Fibroblast of lung (primary cell): ENCODE results near the gene SLC6A5.

ENCODE experiments used
- EZH2 ChIP-seq: IDR thresholded peaks from 2 replicates; pipeline ENCODE4 v1.5.1; 2012; ENCODE audit warnings: low read length, control low read depth, mild to moderate bottlenecking; ENCODE audit errors: missing control alignments
- TF ChIP-seq, protein P1 (sequence below), 2 donors: IDR thresholded peaks in 1 of 2; conservative IDR thresholded peaks in 1 of 2; 1 replicate in 1 of 2; 2 replicates in 1 of 2; pipeline ENCODE4 v1.5.1; 2011 to 2012; ENCODE audit warnings: low read length in 2 of 2, control low read depth in 1 of 2, inconsistent platforms in 1 of 2, low read depth in 1 of 2, mild to moderate bottlenecking in 1 of 2

DNA sequence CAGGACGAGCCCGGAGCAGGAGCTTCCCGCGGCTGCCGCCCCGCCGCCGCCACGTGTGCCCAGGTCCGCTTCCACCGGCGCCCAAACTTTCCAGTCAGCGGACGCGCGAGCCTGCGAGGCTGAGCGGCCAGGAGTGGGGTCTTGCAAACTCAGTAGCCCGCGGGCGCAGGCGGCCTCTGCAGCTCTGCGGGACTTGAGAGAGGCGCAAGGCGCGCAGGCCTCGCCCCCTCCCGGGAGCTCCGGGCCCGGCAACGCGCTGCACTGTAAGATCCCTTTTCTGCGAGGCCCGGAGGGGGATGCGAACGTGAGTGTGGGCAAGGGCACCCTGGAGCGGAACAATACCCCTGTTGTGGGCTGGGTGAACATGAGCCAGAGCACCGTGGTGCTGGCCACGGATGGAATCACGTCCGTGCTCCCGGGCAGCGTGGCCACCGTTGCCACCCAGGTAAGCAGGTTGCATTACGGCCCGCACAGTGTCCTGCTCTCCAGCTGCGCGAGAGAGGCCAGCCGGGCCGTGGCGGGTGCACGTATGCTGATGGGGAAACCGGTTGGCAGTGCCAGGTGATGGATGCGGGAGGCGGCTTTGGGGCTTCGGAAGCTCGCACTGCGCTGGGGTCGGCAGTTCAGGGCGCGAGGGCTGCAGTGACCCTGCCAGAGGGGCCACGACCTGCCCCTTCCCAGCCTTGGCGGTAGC, 2.0 kb downstream of the SLC6A5 start:
- peak; percentile 41 for TF ChIP-seq EZH2
- TF ChIP-seq, protein P1, sequence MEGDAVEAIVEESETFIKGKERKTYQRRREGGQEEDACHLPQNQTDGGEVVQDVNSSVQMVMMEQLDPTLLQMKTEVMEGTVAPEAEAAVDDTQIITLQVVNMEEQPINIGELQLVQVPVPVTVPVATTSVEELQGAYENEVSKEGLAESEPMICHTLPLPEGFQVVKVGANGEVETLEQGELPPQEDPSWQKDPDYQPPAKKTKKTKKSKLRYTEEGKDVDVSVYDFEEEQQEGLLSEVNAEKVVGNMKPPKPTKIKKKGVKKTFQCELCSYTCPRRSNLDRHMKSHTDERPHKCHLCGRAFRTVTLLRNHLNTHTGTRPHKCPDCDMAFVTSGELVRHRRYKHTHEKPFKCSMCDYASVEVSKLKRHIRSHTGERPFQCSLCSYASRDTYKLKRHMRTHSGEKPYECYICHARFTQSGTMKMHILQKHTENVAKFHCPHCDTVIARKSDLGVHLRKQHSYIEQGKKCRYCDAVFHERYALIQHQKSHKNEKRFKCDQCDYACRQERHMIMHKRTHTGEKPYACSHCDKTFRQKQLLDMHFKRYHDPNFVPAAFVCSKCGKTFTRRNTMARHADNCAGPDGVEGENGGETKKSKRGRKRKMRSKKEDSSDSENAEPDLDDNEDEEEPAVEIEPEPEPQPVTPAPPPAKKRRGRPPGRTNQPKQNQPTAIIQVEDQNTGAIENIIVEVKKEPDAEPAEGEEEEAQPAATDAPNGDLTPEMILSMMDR (conservative IDR thresholded peaks at IDR 0.05 in 1 of 2, IDR thresholded peaks at IDR 0.05 in 1 of 2; ENCODE audit: low read depth in 1 of 2, low read length in 2 of 2) = no peak
